ENCODE data around the gene EMD. TPM values are rescaled to one million over a fixed set of nuclear protein-coding genes. Genes with fewer than 3 reads are reported as not detected.

The EMD gene
- total RNA-seq, 3 donors from 2014 or later, result 33.8 to 48.1 (median 45.6) TPM

DNA sequence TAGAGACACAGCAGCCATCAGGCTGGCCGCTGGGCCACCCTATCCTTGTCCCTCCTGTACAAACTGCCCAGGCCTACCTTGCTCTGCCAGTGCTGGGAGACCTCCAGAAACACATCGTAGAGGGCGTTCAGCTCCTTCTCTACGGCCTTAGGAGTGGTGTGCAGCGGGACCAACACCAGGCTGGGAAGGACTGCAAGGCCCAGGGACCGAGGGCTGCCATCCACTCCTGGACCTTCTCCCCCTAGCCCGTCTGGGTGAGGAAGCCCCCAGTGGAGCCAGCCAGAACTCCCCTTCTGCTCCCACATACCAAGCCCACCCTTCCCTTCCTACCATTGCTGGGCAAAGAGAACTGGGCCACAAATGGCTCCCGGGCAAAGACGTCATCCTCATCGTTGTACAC, 24.1 kb downstream of the EMD start:
- Histone ChIP-seq H3K36me3 (no peaks in the 10 kb centered on the region), H3K9me3 (no peaks in the 10 kb centered on the region), H3K4me3 (no peak overlapping the region), H3K27me3 (peaks cover 0 to 20% of the 10 kb centered on the region in 2 donors), H3K27ac (peak overlapping the region in 1 of 2 donors; percentile 55), H3K4me1 (no peaks in the 10 kb centered on the region)
- no peak for DNase-seq (ENCODE audit: low spot score in 2 of 2)
- TF ChIP-seq POLR2AphosphoS5 (IDR thresholded peaks at IDR 0.05) (no peak), POLR2A (IDR thresholded peaks at IDR 0.05) (no peak)
- TF ChIP-seq, protein P1, sequence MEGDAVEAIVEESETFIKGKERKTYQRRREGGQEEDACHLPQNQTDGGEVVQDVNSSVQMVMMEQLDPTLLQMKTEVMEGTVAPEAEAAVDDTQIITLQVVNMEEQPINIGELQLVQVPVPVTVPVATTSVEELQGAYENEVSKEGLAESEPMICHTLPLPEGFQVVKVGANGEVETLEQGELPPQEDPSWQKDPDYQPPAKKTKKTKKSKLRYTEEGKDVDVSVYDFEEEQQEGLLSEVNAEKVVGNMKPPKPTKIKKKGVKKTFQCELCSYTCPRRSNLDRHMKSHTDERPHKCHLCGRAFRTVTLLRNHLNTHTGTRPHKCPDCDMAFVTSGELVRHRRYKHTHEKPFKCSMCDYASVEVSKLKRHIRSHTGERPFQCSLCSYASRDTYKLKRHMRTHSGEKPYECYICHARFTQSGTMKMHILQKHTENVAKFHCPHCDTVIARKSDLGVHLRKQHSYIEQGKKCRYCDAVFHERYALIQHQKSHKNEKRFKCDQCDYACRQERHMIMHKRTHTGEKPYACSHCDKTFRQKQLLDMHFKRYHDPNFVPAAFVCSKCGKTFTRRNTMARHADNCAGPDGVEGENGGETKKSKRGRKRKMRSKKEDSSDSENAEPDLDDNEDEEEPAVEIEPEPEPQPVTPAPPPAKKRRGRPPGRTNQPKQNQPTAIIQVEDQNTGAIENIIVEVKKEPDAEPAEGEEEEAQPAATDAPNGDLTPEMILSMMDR (IDR thresholded peaks at IDR 0.05), result no peak
- intact Hi-C loops (cut with DNase I; ENCODE audit: low total_unique reads), result no loop called here

DNA sequence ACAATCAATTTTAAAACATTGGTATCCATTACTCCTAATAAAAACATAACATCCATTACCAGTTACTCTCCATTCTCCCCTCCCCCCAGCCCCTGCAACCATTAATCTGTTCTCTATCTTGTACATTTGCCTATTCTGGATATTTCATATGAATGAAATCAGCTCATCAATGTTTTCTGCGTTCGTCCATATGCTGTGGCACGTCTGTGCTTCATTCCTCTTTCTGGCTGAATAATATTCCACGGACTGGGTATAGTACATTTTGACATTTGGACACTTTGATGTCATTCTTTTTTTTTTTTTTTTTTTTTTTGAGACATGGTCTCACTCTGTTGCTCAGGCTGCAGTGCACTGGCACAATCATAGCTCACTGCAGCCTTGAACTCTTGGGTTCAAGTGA, 24.8 kb downstream of the EMD start:
- H3K4me3 ChIP-seq, result no peak overlapping the region
- no peaks in the 10 kb centered on the region for H3K9me3 ChIP-seq
- H3K27me3 ChIP-seq, result peaks cover 0 to 27% of the 10 kb centered on the region in 2 donors
- no peak overlapping the region for H3K27ac ChIP-seq
- intact Hi-C loops (cut with DNase I; ENCODE audit: low total_unique reads), result no loop called here
- H3K4me1 ChIP-seq, result no peaks in the 10 kb centered on the region
- TF ChIP-seq, protein P1 (IDR thresholded peaks at IDR 0.05), result no peak
- no peak for TF ChIP-seq POLR2A (IDR thresholded peaks at IDR 0.05)
- no peak for TF ChIP-seq POLR2AphosphoS5 (IDR thresholded peaks at IDR 0.05)
- DNase-seq (ENCODE audit: low spot score in 2 of 2), result no peak
- H3K36me3 ChIP-seq, result no peaks in the 10 kb centered on the region

DNA sequence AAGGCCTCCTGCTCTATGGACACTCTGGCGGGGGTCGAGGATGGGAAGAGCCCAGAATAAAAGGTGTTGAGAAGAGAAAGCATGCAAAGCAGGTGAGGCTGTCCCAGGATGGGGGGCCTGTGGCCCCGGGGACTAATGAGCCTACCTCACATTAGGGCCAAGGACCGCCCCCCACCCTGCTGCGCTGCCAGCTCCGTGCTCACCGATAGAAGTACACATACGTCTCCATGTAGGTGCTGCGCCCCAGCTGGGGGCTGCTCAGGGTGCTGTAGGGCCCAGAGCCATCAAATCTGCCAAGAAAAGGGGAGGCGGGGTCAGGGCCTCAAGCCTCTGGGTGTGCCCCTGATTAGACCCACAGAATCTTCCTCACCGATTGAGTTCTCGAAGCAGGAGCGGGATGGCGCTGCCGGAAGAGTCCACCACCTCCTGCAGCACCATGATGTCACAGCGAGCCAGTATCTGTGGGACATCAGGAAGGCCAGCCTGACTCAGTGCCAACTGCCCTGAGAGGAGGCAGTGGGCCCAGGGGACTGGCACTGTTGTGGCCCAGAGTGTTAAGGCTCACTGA, 25.6 kb downstream of the EMD start:
- Histone ChIP-seq H3K27me3 (peaks cover 0 to 35% of the 10 kb centered on the region in 2 donors), H3K4me3 (no peak overlapping the region), H3K36me3 (no peaks in the 10 kb centered on the region), H3K27ac (no peak overlapping the region), H3K4me1 (no peaks in the 10 kb centered on the region), H3K9me3 (no peaks in the 10 kb centered on the region)
- intact Hi-C loops (cut with DNase I; ENCODE audit: low total_unique reads), result loop anchor here (5.0 kb wide), 1 partner anchor 67 kb away; no protein-coding TSS in a partner anchor
- no peak for DNase-seq (ENCODE audit: low spot score in 2 of 2)
- TF ChIP-seq POLR2AphosphoS5 (IDR thresholded peaks at IDR 0.05) (no peak), POLR2A (IDR thresholded peaks at IDR 0.05) (no peak)
- TF ChIP-seq, protein P1 (IDR thresholded peaks at IDR 0.05), result no peak

DNA sequence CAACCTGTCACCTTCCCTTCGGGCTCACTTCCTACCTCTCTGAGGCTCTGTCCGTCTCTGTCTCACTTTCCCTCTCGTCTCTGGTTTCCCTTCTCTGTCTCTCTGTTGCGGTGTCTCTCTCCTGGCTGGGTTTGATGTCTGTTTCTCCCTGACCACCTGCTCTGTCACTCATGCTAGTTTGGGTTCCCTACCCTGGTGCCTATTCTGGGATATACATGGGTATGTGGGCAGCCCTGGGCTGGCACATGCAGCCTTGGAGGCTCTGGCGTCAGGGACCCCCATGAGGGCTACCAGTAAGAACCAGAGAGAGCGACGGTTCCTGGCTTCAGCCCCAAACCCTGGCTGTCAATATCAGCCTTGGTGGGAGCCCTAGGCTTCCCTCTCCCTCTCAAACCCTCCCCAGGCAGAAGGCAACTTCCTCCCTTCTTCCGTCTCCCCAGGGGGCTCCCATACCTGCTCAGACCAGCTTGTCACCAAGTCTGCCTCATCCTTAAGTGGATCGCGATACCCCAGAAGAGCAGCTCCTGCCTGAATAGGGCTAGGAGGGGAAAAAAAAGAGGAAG, 29.6 kb downstream of the EMD start:
- no peaks in the 10 kb centered on the region for H3K4me1 ChIP-seq
- no peaks in the 10 kb centered on the region for H3K9me3 ChIP-seq
- DNase-seq (ENCODE audit: low spot score in 2 of 2), result no peak
- peak overlapping the region; percentile 35 to 52 (median 37) for H3K4me3 ChIP-seq
- intact Hi-C loops (cut with DNase I; ENCODE audit: low total_unique reads), result loop anchor here (5.0 kb wide), 1 partner anchor 71 kb away; no protein-coding TSS in a partner anchor
- peak overlapping the region; percentile 48 to 72 for H3K27ac ChIP-seq
- TF ChIP-seq, protein P1 (IDR thresholded peaks at IDR 0.05), result no peak
- TF ChIP-seq POLR2A (IDR thresholded peaks at IDR 0.05), result no peak
- TF ChIP-seq POLR2AphosphoS5 (IDR thresholded peaks at IDR 0.05), result no peak
- H3K36me3 ChIP-seq, result no peaks in the 10 kb centered on the region
- peaks cover 0 to 33% of the 10 kb centered on the region in 2 donors for H3K27me3 ChIP-seq

DNA sequence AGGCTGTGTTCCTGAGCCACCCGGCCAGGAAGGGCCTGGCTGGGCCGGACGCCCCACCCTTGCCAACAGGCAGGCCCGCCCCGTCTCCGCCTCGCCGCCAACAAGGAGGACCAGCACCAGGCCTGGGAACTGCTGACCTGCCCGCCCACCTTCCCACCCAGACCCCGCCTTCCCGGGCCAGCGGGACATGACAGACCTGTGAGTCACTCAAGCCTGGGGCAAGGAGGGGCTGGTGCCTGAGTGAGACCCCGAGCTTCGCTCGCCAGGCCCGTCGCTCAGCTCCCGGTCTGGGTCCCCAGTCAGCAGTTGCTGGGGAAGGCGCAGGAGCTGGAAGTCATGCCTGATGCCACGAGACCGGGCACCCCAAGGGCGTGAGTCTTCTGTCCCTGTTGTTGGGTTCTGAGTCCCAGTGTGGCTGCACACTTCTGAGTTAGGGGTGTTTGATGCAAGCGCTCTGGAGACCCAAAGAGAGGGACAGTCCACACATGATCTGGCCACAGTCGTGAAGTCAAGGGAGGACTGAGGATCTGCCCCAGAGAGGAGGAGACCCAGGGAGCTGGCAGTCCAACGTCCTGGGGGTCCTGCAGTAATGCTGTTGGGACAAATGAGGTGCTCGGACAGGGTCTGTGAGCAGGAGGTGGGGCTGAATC, 30.3 kb downstream of the EMD start, which contains the start of gene DNASE1L1:
Gene DNASE1L1, minus strand, starts transcription at position 33 of the 650 bp plus-strand sequence. CDS start 3,686 bp downstream, outside the sequence.
- Histone ChIP-seq H3K27ac (peak within 1 kb of the TSS; percentile 48 to 72), H3K36me3 (no peaks in the 10 kb centered on the region), H3K4me3 (peak within 1 kb of the TSS; percentile 35 to 52 (median 37)), H3K27me3 (peaks cover 0 to 36% of the 10 kb centered on the region in 2 donors), H3K9me3 (no peaks in the 10 kb centered on the region), H3K4me1 (no peaks in the 10 kb centered on the region)
- TF ChIP-seq, protein P1 (IDR thresholded peaks at IDR 0.05), result no peak
- no peak for TF ChIP-seq POLR2AphosphoS5 (IDR thresholded peaks at IDR 0.05)
- no peak for TF ChIP-seq POLR2A (IDR thresholded peaks at IDR 0.05)
- DNase-seq (ENCODE audit: low spot score in 2 of 2), result peak in 1 of 2 donors; percentile 55
- intact Hi-C loops (cut with DNase I; ENCODE audit: low total_unique reads), result loop anchor here (5.0 kb wide), 1 partner anchor 72 kb away; no protein-coding TSS in a partner anchor
